Panc1 (cell line): ENCODE results near the gene NR3C1. TPM values are rescaled to one million over a fixed set of nuclear protein-coding genes. Genes with fewer than 3 reads are reported as not detected.
"Not testable (repeated sequence)": the region's sequence is repeated elsewhere in the genome, so short reads cannot be mapped to it uniquely, and the experiment has no call there.

Source experiments
- ATAC-seq: fragments of 200-7000 bp; cut with Tn5 transposase; 2 replicates; pipeline ENCODE4 v1.9.1; 2020; ENCODE audit warnings: mild to moderate bottlenecking, moderate library complexity
- BruUV-seq: library from RNA; stranded (reverse); fragments of 400-500 nt; replicated peaks from 2 replicates; lab custom pipeline; 2021; lab: Mats Ljungman, UMichigan
- CTCF ChIA-PET: fragments of 300-600 bp; sonication (Branson Sonifier 250); formaldehyde crosslinking; loops from one replicate; lab custom pipeline; 2022; ENCODE audit warnings: antibody characterized with exemption; lab: Charles Lee
- POLR2A ChIA-PET: fragments of 300-600 bp; sonication (Branson Sonifier 250); formaldehyde crosslinking; loops from one replicate; lab custom pipeline; 2022; ENCODE audit warnings: antibody characterized with exemption; lab: Charles Lee
- DNase-seq: peaks from one replicate; pipeline ENCODE4 v3.0.0-alpha.2; 2010; ENCODE audit warnings: low read depth, low spot score
- H3K27ac ChIP-seq: 2 replicates; pipeline ENCODE4 v1.5.1; 2011; ENCODE audit warnings: mild to moderate bottlenecking, low read length, inconsistent platforms
- H3K27me3 ChIP-seq: fragments of 200-500 bp; sonication (Bioruptor generic); 2 replicates; pipeline ENCODE4 v1.6.0; 2014; ENCODE audit warnings: low read length, inconsistent platforms; ENCODE audit not compliant: control insufficient read depth, insufficient read depth
- H3K36me3 ChIP-seq: fragments of 200-500 bp; sonication (Bioruptor generic); 2 replicates; pipeline ENCODE4 v1.5.1; 2014; ENCODE audit warnings: inconsistent platforms, mild to moderate bottlenecking, low read length, moderate library complexity; ENCODE audit not compliant: control insufficient read depth, insufficient read depth
- H3K4me1 ChIP-seq: 2 replicates; pipeline ENCODE4 v1.5.1; 2011; ENCODE audit warnings: inconsistent platforms, mild to moderate bottlenecking, low read length, moderate library complexity; ENCODE audit not compliant: control insufficient read depth, insufficient read depth
- H3K4me3 ChIP-seq, 2 experiments: 2 replicates each; pipeline ENCODE4 v1.5.1; 2011 to 2012; ENCODE audit warnings: low read depth in 2 of 2, low read length in 2 of 2, mild to moderate bottlenecking in 2 of 2, inconsistent platforms in 1 of 2, moderate library complexity in 1 of 2
- H3K9me3 ChIP-seq: fragments of 200-500 bp; sonication (Bioruptor generic); 2 replicates; pipeline ENCODE4 v1.5.1; 2014; ENCODE audit warnings: low read depth, mild to moderate bottlenecking, inconsistent platforms, low read length, moderate library complexity; ENCODE audit not compliant: control insufficient read depth, insufficient read depth
- POLR2AphosphoS5 ChIP-seq: IDR thresholded peaks from 2 replicates; pipeline ENCODE4 v1.6.1; 2012; ENCODE audit warnings: mild to moderate bottlenecking, low read depth, low read length, moderate library complexity
- SIN3A ChIP-seq: IDR thresholded peaks from 2 replicates; pipeline ENCODE4 v1.6.1; 2012; ENCODE audit warnings: low read depth, mild to moderate bottlenecking, low read length, moderate library complexity, borderline replicate concordance; ENCODE audit not compliant: insufficient read depth
- TCF7L2 ChIP-seq: IDR thresholded peaks from 2 replicates; pipeline ENCODE4 v1.6.1; 2011; ENCODE audit warnings: mild to moderate bottlenecking, low read depth, low read length, inconsistent platforms
- in situ Hi-C: cut with HindIII; loops from 2 replicates; pipeline ENCODE4 v1.10.0; 2016; ENCODE audit warnings: low sequenced_read_pairs, low pct_unique_long_range_greater_than_20kb
- intact Hi-C: fragments of 100-400 bp; cut with micrococcal nuclease; formaldehyde crosslinking; loops from one replicate; pipeline ENCODE4 v1.10.0; 2022; ENCODE audit not compliant: unreplicated experiment
- total RNA-seq: library from RNA; stranded (reverse); gene quantifications from one replicate; pipeline ENCODE4 v1.2.1, GENCODE V29; 2021; ENCODE audit not compliant: unreplicated experiment
- TF ChIP-seq, protein P1 (sequence below): fragments of 450-650 bp; IDR thresholded peaks from 2 replicates; pipeline ENCODE4 v1.5.1; 2017; ENCODE audit warnings: mild to moderate bottlenecking
- TF ChIP-seq, protein P2 (sequence below), 2 experiments: IDR thresholded peaks; 2 replicates each; pipeline ENCODE4 v1.6.1; 2011 to 2012; ENCODE audit warnings: low read depth in 2 of 2, control low read depth in 1 of 2, low read length in 1 of 2, mild to moderate bottlenecking in 1 of 2, moderate library complexity in 1 of 2; ENCODE audit not compliant: insufficient read depth in 1 of 2

NR3C1 gene
- total RNA-seq, 1 experiment from 2014 or later: 52.6 TPM

DNA sequence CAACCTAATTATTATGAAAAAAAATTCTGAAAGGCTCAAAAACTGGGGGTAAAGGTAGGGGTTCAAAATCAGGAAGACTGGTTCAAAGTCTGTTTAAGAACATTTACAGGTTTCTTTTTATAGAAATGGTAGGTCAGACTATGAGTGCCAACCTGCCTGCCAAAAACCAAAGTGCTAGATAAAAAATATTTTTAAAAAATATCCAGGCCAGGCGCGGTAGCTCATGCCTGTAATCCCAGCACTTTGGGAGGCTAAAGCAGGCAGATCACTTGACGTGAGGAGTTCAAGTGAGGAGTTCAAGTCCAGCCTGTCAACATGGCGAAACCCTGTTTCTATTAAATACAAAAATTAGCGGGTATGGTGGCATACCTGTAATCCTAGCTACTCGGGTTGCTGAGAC is 67.0 kb downstream of the NR3C1 start:
- TF ChIP-seq, protein P1, sequence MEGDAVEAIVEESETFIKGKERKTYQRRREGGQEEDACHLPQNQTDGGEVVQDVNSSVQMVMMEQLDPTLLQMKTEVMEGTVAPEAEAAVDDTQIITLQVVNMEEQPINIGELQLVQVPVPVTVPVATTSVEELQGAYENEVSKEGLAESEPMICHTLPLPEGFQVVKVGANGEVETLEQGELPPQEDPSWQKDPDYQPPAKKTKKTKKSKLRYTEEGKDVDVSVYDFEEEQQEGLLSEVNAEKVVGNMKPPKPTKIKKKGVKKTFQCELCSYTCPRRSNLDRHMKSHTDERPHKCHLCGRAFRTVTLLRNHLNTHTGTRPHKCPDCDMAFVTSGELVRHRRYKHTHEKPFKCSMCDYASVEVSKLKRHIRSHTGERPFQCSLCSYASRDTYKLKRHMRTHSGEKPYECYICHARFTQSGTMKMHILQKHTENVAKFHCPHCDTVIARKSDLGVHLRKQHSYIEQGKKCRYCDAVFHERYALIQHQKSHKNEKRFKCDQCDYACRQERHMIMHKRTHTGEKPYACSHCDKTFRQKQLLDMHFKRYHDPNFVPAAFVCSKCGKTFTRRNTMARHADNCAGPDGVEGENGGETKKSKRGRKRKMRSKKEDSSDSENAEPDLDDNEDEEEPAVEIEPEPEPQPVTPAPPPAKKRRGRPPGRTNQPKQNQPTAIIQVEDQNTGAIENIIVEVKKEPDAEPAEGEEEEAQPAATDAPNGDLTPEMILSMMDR: no peak
- TF ChIP-seq SIN3A (no peak), POLR2AphosphoS5 (no peak), TCF7L2 (no peak)
- TF ChIP-seq, protein P2, sequence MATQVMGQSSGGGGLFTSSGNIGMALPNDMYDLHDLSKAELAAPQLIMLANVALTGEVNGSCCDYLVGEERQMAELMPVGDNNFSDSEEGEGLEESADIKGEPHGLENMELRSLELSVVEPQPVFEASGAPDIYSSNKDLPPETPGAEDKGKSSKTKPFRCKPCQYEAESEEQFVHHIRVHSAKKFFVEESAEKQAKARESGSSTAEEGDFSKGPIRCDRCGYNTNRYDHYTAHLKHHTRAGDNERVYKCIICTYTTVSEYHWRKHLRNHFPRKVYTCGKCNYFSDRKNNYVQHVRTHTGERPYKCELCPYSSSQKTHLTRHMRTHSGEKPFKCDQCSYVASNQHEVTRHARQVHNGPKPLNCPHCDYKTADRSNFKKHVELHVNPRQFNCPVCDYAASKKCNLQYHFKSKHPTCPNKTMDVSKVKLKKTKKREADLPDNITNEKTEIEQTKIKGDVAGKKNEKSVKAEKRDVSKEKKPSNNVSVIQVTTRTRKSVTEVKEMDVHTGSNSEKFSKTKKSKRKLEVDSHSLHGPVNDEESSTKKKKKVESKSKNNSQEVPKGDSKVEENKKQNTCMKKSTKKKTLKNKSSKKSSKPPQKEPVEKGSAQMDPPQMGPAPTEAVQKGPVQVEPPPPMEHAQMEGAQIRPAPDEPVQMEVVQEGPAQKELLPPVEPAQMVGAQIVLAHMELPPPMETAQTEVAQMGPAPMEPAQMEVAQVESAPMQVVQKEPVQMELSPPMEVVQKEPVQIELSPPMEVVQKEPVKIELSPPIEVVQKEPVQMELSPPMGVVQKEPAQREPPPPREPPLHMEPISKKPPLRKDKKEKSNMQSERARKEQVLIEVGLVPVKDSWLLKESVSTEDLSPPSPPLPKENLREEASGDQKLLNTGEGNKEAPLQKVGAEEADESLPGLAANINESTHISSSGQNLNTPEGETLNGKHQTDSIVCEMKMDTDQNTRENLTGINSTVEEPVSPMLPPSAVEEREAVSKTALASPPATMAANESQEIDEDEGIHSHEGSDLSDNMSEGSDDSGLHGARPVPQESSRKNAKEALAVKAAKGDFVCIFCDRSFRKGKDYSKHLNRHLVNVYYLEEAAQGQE (IDR thresholded peaks at IDR 0.05; ENCODE audit: insufficient read depth in 1 of 2, low read depth in 2 of 2, low read length in 1 of 2): no peak
- no peaks in the 10 kb centered on the region for H3K27me3 ChIP-seq
- peaks cover 11% of the 10 kb centered on the region; the same call in 1 of the 2 replicates for H3K4me1 ChIP-seq
- H3K4me3 ChIP-seq: no peak overlapping the region
- no peaks in the 10 kb centered on the region for H3K9me3 ChIP-seq
- H3K27ac ChIP-seq: no peak overlapping the region
- ChIA-PET POLR2A (interaction anchor here (0.6 kb wide), 1 partner anchor 17 kb away, joined by 10 read pairs; no protein-coding TSS in a partner anchor), CTCF (no interaction called here)
- no TSS peak for BruUV-seq
- in situ Hi-C loops (no loop called here), intact Hi-C loops (no loop called here)
- DNase-seq: no peak
- no peaks in the 10 kb centered on the region for H3K36me3 ChIP-seq
- ATAC-seq: no peak

DNA sequence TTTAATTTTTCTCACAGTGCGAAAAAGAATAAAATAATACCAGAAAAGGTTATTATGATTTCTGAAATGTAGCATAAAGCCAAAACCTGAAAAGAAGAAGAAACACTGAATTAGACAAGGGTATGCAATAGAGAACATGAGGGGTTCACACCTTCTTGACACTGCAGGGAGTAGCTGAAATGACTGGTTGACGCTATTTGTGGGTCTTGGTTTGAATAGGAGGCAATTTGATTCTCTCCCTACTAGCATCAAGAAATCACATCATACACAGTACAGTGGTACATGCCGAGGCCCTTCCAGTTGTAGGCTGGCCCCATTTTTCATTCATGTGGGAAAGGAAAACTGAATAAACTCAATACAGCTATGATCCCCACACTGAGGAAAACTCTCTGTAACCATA is 68.6 kb downstream of the NR3C1 start:
- H3K4me1 ChIP-seq: peaks cover 7% of the 10 kb centered on the region; the same call in 1 of the 2 replicates
- no peaks in the 10 kb centered on the region for H3K9me3 ChIP-seq
- no peak for TF ChIP-seq POLR2AphosphoS5
- TF ChIP-seq, protein P1: no peak
- TF ChIP-seq TCF7L2: no peak
- no peak for TF ChIP-seq SIN3A
- TF ChIP-seq, protein P2 (IDR thresholded peaks at IDR 0.05; ENCODE audit: insufficient read depth in 1 of 2, low read depth in 2 of 2, low read length in 1 of 2): no peak
- in situ Hi-C loops: no loop called here
- POLR2A ChIA-PET: no interaction called here
- intact Hi-C loops: no loop called here
- CTCF ChIA-PET: no interaction called here
- DNase-seq: no peak
- H3K27me3 ChIP-seq: no peaks in the 10 kb centered on the region
- H3K4me3 ChIP-seq: no peak overlapping the region
- no TSS peak for BruUV-seq
- no peaks in the 10 kb centered on the region for H3K36me3 ChIP-seq
- no peak overlapping the region for H3K27ac ChIP-seq
- ATAC-seq: no peak

DNA sequence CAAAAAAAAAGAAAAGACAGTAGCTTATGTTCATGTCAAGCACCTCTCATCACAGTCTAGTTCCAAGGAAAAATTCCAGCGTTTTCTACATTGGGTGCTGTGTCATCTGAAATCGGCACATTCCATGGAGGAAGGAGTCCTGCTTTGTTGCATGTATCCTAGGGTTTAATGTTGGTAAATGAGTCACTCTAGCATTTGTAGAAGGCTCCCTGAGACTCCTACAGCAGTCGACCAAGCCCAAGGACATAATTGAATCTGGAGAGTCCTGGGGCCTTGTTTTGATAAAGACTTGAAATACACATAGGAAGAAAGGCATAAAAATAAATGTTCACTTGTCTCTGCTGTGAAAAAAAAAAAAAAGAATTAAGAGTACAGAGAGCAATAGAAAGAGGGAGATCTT is 69.1 kb downstream of the NR3C1 start:
- POLR2A ChIA-PET, intact Hi-C loops, BruUV-seq, in situ Hi-C loops, H3K27me3 ChIP-seq, H3K36me3 ChIP-seq, H3K27ac ChIP-seq, H3K4me1 ChIP-seq, H3K9me3 ChIP-seq, DNase-seq, ATAC-seq, H3K4me3 ChIP-seq: not testable (repeated sequence)
- CTCF ChIA-PET: interaction anchor here (0.7 kb wide), 1 partner anchor 857 kb away, joined by 3 read pairs; no protein-coding TSS in a partner anchor
